Duodenal mucosa (tissue), 2 donors: ENCODE results near the gene MARK2.

Source experiments
- H3K27ac ChIP-seq: one replicate; pipeline ENCODE4 v1.7.0; 2013; ENCODE audit warnings: low read depth, low read length
- H3K27me3 ChIP-seq, 2 donors: one replicate each; pipeline ENCODE4 v1.7.0; 2013; ENCODE audit warnings: low read length in 2 of 2, control low read depth in 1 of 2; ENCODE audit not compliant: insufficient read depth in 2 of 2, control insufficient read depth in 1 of 2
- H3K36me3 ChIP-seq, 2 donors: one replicate each; pipeline ENCODE4 v1.7.0; 2013; ENCODE audit warnings: low read length in 2 of 2, control low read depth in 1 of 2; ENCODE audit not compliant: insufficient read depth in 2 of 2, control insufficient read depth in 1 of 2
- H3K4me1 ChIP-seq, 2 donors: one replicate each; pipeline ENCODE4 v1.7.0; 2013; ENCODE audit warnings: low read length in 2 of 2, control low read depth in 1 of 2; ENCODE audit not compliant: insufficient read depth in 2 of 2, control insufficient read depth in 1 of 2
- H3K4me3 ChIP-seq, 2 donors: one replicate each; pipeline ENCODE4 v1.7.0; 2013; ENCODE audit warnings: low read length in 2 of 2, low read depth in 1 of 2
- H3K9ac ChIP-seq, 2 donors: one replicate each; pipeline ENCODE4 v1.7.0; 2013; ENCODE audit warnings: low read length in 2 of 2, low read depth in 1 of 2
- H3K9me3 ChIP-seq, 2 donors: one replicate each; pipeline ENCODE4 v1.7.0; 2013; ENCODE audit warnings: low read length in 2 of 2, control low read depth in 1 of 2; ENCODE audit not compliant: control insufficient read depth in 1 of 2

MARK2 gene

GRCh38 chr11:63952570-63952969, 113.7 kb downstream of the MARK2 start:
- Histone ChIP-seq H3K27me3 (no peaks in the 10 kb centered on the region), H3K36me3 (peaks cover 9 to 51% of the 10 kb centered on the region in 2 donors), H3K4me1 (peaks cover 0 to 9% of the 10 kb centered on the region in 2 donors), H3K9me3 (no peaks in the 10 kb centered on the region), H3K9ac (no peak overlapping the region), H3K27ac (no peak overlapping the region), H3K4me3 (no peak overlapping the region)

DNA sequence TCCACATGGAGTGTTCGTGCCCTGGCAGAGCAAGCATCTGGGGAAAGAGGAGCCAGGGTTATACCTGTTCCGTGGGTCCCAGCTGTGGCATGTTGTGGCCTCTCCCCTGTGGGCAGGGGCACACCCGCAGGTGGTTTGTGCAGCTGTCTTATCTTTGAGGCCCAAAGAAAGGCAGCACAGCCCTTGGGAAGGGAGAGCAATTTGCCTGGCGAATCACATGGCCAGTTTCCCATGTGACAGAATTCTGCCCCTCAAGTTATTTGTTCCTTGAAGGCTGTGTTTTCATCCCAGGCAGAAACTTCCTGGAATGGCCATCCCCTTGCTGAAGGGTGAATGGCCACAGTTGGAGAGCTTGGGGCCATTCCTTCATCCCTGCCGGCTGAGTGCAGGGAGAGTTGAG, 119.1 kb downstream of the MARK2 start:
- no peak overlapping the region for H3K27ac ChIP-seq

More for the DNA sequence above, 119.1 kb downstream of the MARK2 start:
- Histone ChIP-seq H3K27me3 (no peaks in the 10 kb centered on the region), H3K4me3 (no peak overlapping the region), H3K9me3 (no peaks in the 10 kb centered on the region), H3K36me3 (peaks cover 4 to 34% of the 10 kb centered on the region in 2 donors), H3K9ac (no peak overlapping the region), H3K4me1 (peaks cover 0 to 6% of the 10 kb centered on the region in 2 donors)
